Neural cell (in vitro differentiated cells): ENCODE data around the gene ZBTB7C. TPM values are rescaled to one million over a fixed set of nuclear protein-coding genes. Genes with fewer than 3 reads are reported as not detected.

Experiments used
- H2AFZ ChIP-seq: fragments of 200-600, 300-800 bp; sonication (generic), shearing (Covaris generic); 2 replicates; pipeline ENCODE4 v1.6.0; 2014; ENCODE audit warnings: low read depth, mild to moderate bottlenecking, antibody characterized with exemption, low read length, moderate library complexity
- H3F3A ChIP-seq: fragments of 200-600 bp; shearing (Covaris generic); 2 replicates; pipeline ENCODE4 v1.6.1; 2016; ENCODE audit warnings: mild to moderate bottlenecking, moderate library complexity, mixed read lengths, antibody characterized with exemption, low read length; ENCODE audit not compliant: insufficient read depth, poor library complexity, severe bottlenecking
- H3K27ac ChIP-seq: fragments of 200-600, 300-800 bp; sonication (generic), shearing (Covaris generic); 2 replicates; pipeline ENCODE4 v1.5.1; 2014; ENCODE audit warnings: mild to moderate bottlenecking, low read length, moderate library complexity
- H3K27me3 ChIP-seq: fragments of 300-800, 200-600 bp; sonication (generic), shearing (Covaris generic); 2 replicates; pipeline ENCODE4 v1.6.0; 2014; ENCODE audit warnings: mild to moderate bottlenecking, low read depth, low read length, moderate library complexity; ENCODE audit not compliant: insufficient read depth
- H3K36me3 ChIP-seq: fragments of 300-800, 200-600 bp; sonication (generic), shearing (Covaris generic); 2 replicates; pipeline ENCODE4 v1.5.1; 2014; ENCODE audit warnings: mild to moderate bottlenecking, antibody characterized with exemption, low read length, moderate library complexity; ENCODE audit not compliant: insufficient read depth
- H3K4me2 ChIP-seq: fragments of 300-800, 200-600 bp; sonication (generic), shearing (Covaris generic); 2 replicates; pipeline ENCODE4 v1.6.0; 2014; ENCODE audit warnings: mild to moderate bottlenecking, low read length
- H3K4me3 ChIP-seq: fragments of 300-800, 200-600 bp; sonication (generic), shearing (Covaris generic); 2 replicates; pipeline ENCODE4 v1.5.1; 2014; ENCODE audit warnings: mild to moderate bottlenecking, low read length, moderate library complexity
- H3K79me2 ChIP-seq: fragments of 200-600 bp; shearing (Covaris generic); replicated peaks from 2 replicates; pipeline ENCODE4 v1.6.0; 2014; ENCODE audit warnings: mild to moderate bottlenecking, low read length, moderate library complexity; ENCODE audit not compliant: insufficient read depth
- H3K9ac ChIP-seq: fragments of 300-800, 200-600 bp; sonication (generic), shearing (Covaris generic); 2 replicates; pipeline ENCODE4 v1.6.1; 2016; ENCODE audit warnings: mild to moderate bottlenecking, low read length, mixed read lengths
- H3K9me2 ChIP-seq: fragments of 200-600 bp; shearing (Covaris generic); 2 replicates; pipeline ENCODE4 v1.6.1; 2016; ENCODE audit warnings: mild to moderate bottlenecking, low read length, mixed read lengths; ENCODE audit not compliant: insufficient read depth
- H3K9me3 ChIP-seq: fragments of 200-600, 300-800 bp; sonication (generic), shearing (Covaris generic); 2 replicates; pipeline ENCODE4 v1.6.1; 2016; ENCODE audit warnings: mild to moderate bottlenecking, mixed run types, low read length, moderate library complexity, mixed read lengths
- H4K20me1 ChIP-seq: fragments of 200-600 bp; shearing (Covaris generic); 2 replicates; pipeline ENCODE4 v1.6.1; 2016; ENCODE audit warnings: mild to moderate bottlenecking, mixed run types; ENCODE audit not compliant: insufficient read depth
- EP300 ChIP-seq: fragments of 450-650 bp; conservative IDR thresholded peaks from 2 replicates; pipeline ENCODE4 v1.6.1; 2014; ENCODE audit warnings: antibody characterized with exemption, mild to moderate bottlenecking, moderate library complexity; ENCODE audit not compliant: poor library complexity, severe bottlenecking
- EZH2 ChIP-seq: fragments of 200-600, 300-800 bp; shearing (Covaris generic), sonication (generic); IDR thresholded peaks from 2 replicates; pipeline ENCODE4 v1.6.1; 2014; ENCODE audit warnings: antibody characterized with exemption, low read length, borderline replicate concordance, mild to moderate bottlenecking; ENCODE audit not compliant: insufficient read depth, poor library complexity, severe bottlenecking
- MXI1 ChIP-seq: fragments of 450-650 bp; conservative IDR thresholded peaks from 2 replicates; pipeline ENCODE4 v1.6.1; 2014; ENCODE audit warnings: antibody characterized with exemption, mild to moderate bottlenecking; ENCODE audit not compliant: poor library complexity, severe bottlenecking
- POLR2AphosphoS5 ChIP-seq: IDR thresholded peaks from 2 replicates; pipeline ENCODE4 v1.6.1; 2012
- RAD21 ChIP-seq: fragments of 450-650 bp; conservative IDR thresholded peaks from 2 replicates; pipeline ENCODE4 v1.6.1; 2014; ENCODE audit warnings: antibody characterized with exemption, mild to moderate bottlenecking, moderate library complexity
- SMC3 ChIP-seq: fragments of 450-650 bp; conservative IDR thresholded peaks from 2 replicates; pipeline ENCODE4 v1.6.1; 2014; ENCODE audit warnings: antibody characterized with exemption, mild to moderate bottlenecking, moderate library complexity; ENCODE audit not compliant: poor library complexity
- TAF1 ChIP-seq: IDR thresholded peaks from 2 replicates; pipeline ENCODE4 v1.6.1; 2012; ENCODE audit warnings: low read depth
- polyA plus RNA-seq: library from polyadenylated mRNA; depleted of rRNA; stranded (reverse); fragments of >200 nt; gene quantifications from 2 replicates; pipeline ENCODE4 v1.2.3, GENCODE V29; 2014
- TF ChIP-seq, protein P1 (sequence below): IDR thresholded peaks from 2 replicates; pipeline ENCODE4 v1.6.1; 2012; ENCODE audit warnings: borderline replicate concordance
- TF ChIP-seq, protein P2 (sequence below): fragments of 450-650 bp; IDR thresholded peaks from 2 replicates; pipeline ENCODE4 v1.5.1; 2014; ENCODE audit warnings: antibody characterized with exemption, mild to moderate bottlenecking, moderate library complexity; ENCODE audit not compliant: poor library complexity, severe bottlenecking

Gene ZBTB7C
- polyA plus RNA-seq, 1 donor from 2014 or later = 2.4 TPM

DNA sequence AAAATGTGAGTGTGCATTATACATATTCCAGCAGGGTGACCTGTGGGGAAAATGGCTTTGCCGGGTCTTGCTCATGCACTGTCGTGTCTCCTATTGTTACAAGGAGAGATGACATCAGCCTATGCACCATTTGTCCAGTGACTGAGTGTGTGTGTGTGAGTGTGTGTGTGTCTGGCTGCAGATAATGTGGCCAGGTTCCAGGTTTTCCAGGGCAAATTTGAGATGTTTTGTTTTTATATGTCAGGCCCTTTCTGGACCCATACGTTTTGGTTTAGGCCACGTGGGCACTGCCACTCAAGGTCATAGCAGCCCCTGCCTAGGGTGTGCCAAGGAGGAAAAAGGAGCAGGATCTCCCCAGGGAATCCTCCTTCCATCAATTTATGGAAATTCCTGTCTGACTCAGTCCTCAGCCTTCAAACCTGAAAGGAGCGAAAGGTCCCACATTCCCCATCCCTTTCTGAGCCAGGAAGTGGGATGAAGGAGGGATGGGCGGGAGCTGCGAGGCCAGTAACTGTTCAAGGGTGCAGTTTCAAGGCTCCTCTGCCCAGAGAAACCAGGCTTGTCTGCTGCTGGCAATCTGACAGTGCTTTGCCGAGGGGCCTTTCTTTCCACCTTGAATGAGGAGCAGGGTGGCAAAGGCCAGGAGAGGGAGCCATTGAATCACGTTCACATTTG lies 385.7 kb downstream of the ZBTB7C start:
- H3K36me3 ChIP-seq = no peaks in the 10 kb centered on the region
- H3K4me3 ChIP-seq = no peak overlapping the region
- H4K20me1 ChIP-seq = no peaks in the 10 kb centered on the region
- H3K27ac ChIP-seq = peak overlapping the region; percentile 69
- H3K9me3 ChIP-seq = no peaks in the 10 kb centered on the region
- TF ChIP-seq, protein P1, sequence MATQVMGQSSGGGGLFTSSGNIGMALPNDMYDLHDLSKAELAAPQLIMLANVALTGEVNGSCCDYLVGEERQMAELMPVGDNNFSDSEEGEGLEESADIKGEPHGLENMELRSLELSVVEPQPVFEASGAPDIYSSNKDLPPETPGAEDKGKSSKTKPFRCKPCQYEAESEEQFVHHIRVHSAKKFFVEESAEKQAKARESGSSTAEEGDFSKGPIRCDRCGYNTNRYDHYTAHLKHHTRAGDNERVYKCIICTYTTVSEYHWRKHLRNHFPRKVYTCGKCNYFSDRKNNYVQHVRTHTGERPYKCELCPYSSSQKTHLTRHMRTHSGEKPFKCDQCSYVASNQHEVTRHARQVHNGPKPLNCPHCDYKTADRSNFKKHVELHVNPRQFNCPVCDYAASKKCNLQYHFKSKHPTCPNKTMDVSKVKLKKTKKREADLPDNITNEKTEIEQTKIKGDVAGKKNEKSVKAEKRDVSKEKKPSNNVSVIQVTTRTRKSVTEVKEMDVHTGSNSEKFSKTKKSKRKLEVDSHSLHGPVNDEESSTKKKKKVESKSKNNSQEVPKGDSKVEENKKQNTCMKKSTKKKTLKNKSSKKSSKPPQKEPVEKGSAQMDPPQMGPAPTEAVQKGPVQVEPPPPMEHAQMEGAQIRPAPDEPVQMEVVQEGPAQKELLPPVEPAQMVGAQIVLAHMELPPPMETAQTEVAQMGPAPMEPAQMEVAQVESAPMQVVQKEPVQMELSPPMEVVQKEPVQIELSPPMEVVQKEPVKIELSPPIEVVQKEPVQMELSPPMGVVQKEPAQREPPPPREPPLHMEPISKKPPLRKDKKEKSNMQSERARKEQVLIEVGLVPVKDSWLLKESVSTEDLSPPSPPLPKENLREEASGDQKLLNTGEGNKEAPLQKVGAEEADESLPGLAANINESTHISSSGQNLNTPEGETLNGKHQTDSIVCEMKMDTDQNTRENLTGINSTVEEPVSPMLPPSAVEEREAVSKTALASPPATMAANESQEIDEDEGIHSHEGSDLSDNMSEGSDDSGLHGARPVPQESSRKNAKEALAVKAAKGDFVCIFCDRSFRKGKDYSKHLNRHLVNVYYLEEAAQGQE = peak; percentile 85
- TF ChIP-seq, protein P2, sequence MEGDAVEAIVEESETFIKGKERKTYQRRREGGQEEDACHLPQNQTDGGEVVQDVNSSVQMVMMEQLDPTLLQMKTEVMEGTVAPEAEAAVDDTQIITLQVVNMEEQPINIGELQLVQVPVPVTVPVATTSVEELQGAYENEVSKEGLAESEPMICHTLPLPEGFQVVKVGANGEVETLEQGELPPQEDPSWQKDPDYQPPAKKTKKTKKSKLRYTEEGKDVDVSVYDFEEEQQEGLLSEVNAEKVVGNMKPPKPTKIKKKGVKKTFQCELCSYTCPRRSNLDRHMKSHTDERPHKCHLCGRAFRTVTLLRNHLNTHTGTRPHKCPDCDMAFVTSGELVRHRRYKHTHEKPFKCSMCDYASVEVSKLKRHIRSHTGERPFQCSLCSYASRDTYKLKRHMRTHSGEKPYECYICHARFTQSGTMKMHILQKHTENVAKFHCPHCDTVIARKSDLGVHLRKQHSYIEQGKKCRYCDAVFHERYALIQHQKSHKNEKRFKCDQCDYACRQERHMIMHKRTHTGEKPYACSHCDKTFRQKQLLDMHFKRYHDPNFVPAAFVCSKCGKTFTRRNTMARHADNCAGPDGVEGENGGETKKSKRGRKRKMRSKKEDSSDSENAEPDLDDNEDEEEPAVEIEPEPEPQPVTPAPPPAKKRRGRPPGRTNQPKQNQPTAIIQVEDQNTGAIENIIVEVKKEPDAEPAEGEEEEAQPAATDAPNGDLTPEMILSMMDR = peak; percentile 86
- TF ChIP-seq SMC3 = peak; percentile 89
- TF ChIP-seq TAF1 = no peak
- peak; percentile 16 for TF ChIP-seq POLR2AphosphoS5
- peak; percentile 91 for TF ChIP-seq RAD21
- peak overlapping the region; percentile 4 for H2AFZ ChIP-seq
- H3K79me2 ChIP-seq = no peaks in the 10 kb centered on the region
- H3F3A ChIP-seq = no peaks in the 10 kb centered on the region
- H3K27me3 ChIP-seq = no peaks in the 10 kb centered on the region
- H3K4me2 ChIP-seq = no peak overlapping the region
- peak overlapping the region; percentile 51 for H3K9ac ChIP-seq
- no peaks in the 10 kb centered on the region for H3K9me2 ChIP-seq

DNA sequence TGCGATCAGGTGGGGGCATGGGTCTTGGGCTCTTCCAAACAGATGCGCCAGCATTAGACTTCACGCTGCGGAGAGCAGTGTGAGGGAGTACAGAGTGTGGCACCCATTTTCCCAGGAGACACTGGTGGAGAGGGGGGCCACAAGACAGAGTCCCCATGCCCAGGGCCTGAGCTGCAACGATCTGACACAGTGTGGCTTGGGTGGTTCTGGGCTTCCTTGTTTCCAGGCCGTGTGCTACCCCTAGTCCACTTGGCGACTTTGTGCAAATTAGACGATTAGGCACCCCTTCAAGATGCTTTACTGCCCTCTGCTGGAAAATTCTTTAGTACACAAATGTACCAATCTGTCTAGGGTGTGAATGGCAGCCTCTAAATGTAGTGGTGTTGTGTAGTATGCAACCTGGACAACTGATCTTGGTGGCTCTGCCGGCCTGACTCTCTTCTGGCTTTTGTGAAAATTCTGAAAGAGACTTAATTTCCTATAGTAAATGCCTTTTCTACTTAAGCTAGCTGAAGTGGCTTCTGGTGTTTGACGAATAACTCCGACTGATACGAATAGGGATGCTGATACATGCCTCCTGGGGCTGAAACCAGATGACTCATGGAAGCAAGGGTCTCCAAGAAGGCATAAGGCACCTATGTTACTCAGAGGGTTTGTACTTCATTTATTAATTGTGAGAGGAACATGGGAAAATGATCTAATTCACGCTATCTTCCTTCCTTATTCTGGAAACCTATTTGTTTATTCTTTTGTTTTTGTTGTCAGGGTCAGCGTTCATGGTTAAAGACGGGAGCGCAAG lies 386.5 kb downstream of the ZBTB7C start:
- Histone ChIP-seq H3K9me2 (no peaks in the 10 kb centered on the region), H3F3A (no peaks in the 10 kb centered on the region), H2AFZ (no peak overlapping the region), H3K27me3 (no peaks in the 10 kb centered on the region), H3K4me3 (no peak overlapping the region), H3K27ac (peak overlapping the region; percentile 69), H3K9me3 (no peaks in the 10 kb centered on the region), H4K20me1 (no peaks in the 10 kb centered on the region), H3K79me2 (no peaks in the 10 kb centered on the region), H3K9ac (peak overlapping the region; percentile 51), H3K36me3 (no peaks in the 10 kb centered on the region), H3K4me2 (no peak overlapping the region)
- no peak for TF ChIP-seq MXI1
- no peak for TF ChIP-seq POLR2AphosphoS5
- no peak for TF ChIP-seq TAF1
- TF ChIP-seq, protein P1 = no peak
- TF ChIP-seq, protein P2 = peak; percentile 66
- no peak for TF ChIP-seq EP300
- no peak for TF ChIP-seq EZH2
- TF ChIP-seq RAD21 = peak; percentile 64
- TF ChIP-seq SMC3 = peak; percentile 61
